GM21717 (cell line): ENCODE measurements around the gene REC114.

Experiments used
- ATAC-seq: cut with Tn5 transposase; IDR thresholded peaks from one replicate; pipeline ENCODE4 v1.9.1; 2021; ENCODE audit warnings: mild to moderate bottlenecking, moderate library complexity; ENCODE audit not compliant: unreplicated experiment

The REC114 gene

GRCh38 chr15:73601451-73602445 is 158.8 kb downstream of the REC114 start:
- no peak for ATAC-seq

GRCh38 chr15:73602446-73602843 is 159.5 kb downstream of the REC114 start:
- no peak for ATAC-seq

- ATAC-seq, result no peak
Measured at GRCh38 chr15:73602992-73603391, 160.0 kb downstream of the REC114 start.

GRCh38 chr15:73604477-73604876 is 161.5 kb downstream of the REC114 start:
- no peak for ATAC-seq

- ATAC-seq, result no peak
Measured at GRCh38 chr15:73605759-73606436, 162.9 kb downstream of the REC114 start.

GRCh38 chr15:73607405-73607804 is 164.4 kb downstream of the REC114 start:
- no peak for ATAC-seq

- no peak for ATAC-seq
Measured at GRCh38 chr15:73607843-73608242, 164.9 kb downstream of the REC114 start.

GRCh38 chr15:73608475-73608874 is 165.5 kb downstream of the REC114 start:
- ATAC-seq, result no peak

- no peak for ATAC-seq
Measured at GRCh38 chr15:73608941-73609340, 166.0 kb downstream of the REC114 start.
